H1 (cell line): Measurements from ENCODE around the gene CEP170. TPM values are rescaled to one million over a fixed set of nuclear protein-coding genes. Genes with fewer than 3 reads are reported as not detected.
"Not testable (repeated sequence)": the region's sequence is repeated elsewhere in the genome, so short reads cannot be mapped to it uniquely, and the experiment has no call there.

ENCODE experiments used
- CTCF ChIA-PET: fragments of 300-600 bp; sonication (Branson Sonifier 250); formaldehyde crosslinking; loops from one replicate; lab custom pipeline; 2021; ENCODE audit not compliant: partially characterized antibody; lab: Charles Lee
- POLR2A ChIA-PET: fragments of 300-600 bp; sonication (Branson Sonifier 250); formaldehyde crosslinking; loops from one replicate; lab custom pipeline; 2021; ENCODE audit warnings: inconsistent platforms; ENCODE audit not compliant: partially characterized antibody; lab: Charles Lee
- DNase-seq, 2 experiments: peaks; one replicate each; pipeline versions ENCODE4 v3.0.0 to v3.0.0-alpha.2; 2010 to 2022; ENCODE audit warnings: low spot score in 2 of 2, low read depth in 1 of 2, mixed read lengths in 1 of 2
- FAIRE-seq: peaks from 2 replicates; lab custom pipeline; 2011; peaks lifted over from hg19 to GRCh38; lab: Jason Lieb, UNC
- H2AFZ ChIP-seq: 2 replicates; pipeline ENCODE4 v1.8.1; 2012; ENCODE audit warnings: low read length, inconsistent platforms
- H2AK5ac ChIP-seq: 2 replicates; pipeline ENCODE4 v1.6.1; 2013; ENCODE audit warnings: low read depth, low read length
- H2BK120ac ChIP-seq: replicated peaks from 2 replicates; pipeline ENCODE3; 2013; ENCODE audit warnings: low read depth, low read length, inconsistent platforms
- H2BK12ac ChIP-seq: 2 replicates; pipeline ENCODE4 v1.6.1; 2013; ENCODE audit warnings: low read depth, low read length
- H2BK15ac ChIP-seq: 2 replicates; pipeline ENCODE4 v1.6.1; 2013; ENCODE audit warnings: low read length
- H2BK20ac ChIP-seq: 2 replicates; pipeline ENCODE4 v1.6.1; 2013; ENCODE audit warnings: low read length
- H2BK5ac ChIP-seq: 2 replicates; pipeline ENCODE4 v1.6.1; 2013; ENCODE audit warnings: low read depth, low read length
- H3K14ac ChIP-seq: 2 replicates; pipeline ENCODE4 v1.6.1; 2013; ENCODE audit warnings: inconsistent platforms; ENCODE audit not compliant: insufficient read length
- H3K18ac ChIP-seq: 2 replicates; pipeline ENCODE4 v1.6.1; 2013; ENCODE audit warnings: low read length; ENCODE audit errors: extremely low read depth
- H3K23ac ChIP-seq: 2 replicates; pipeline ENCODE4 v1.6.1; 2013; ENCODE audit warnings: inconsistent platforms; ENCODE audit not compliant: insufficient read length
- H3K23me2 ChIP-seq: 2 replicates; pipeline ENCODE4 v1.6.1; 2013; ENCODE audit warnings: low read depth, low read length
- H3K27ac ChIP-seq: 2 replicates; pipeline ENCODE4 v1.6.1; 2011; ENCODE audit warnings: low read depth, low read length, inconsistent platforms
- H3K27me3 ChIP-seq, 4 experiments: replicated peaks in 1 of 4; 1 replicate in 1 of 4; 2 replicates in 3 of 4; pipeline versions ENCODE4 v1.6.1 to v1.8.1; 2011 to 2013; ENCODE audit warnings: low read length in 3 of 4, mild to moderate bottlenecking in 3 of 4, inconsistent platforms in 2 of 4, mixed read lengths in 2 of 4, moderate library complexity in 1 of 4; ENCODE audit not compliant: control insufficient read depth in 3 of 4, insufficient read depth in 3 of 4; ENCODE audit errors: extremely low read depth in 1 of 4
- H3K36me3 ChIP-seq, 4 experiments: 2 replicates each; pipeline versions ENCODE4 v1.6.1 to v1.8.1; 2011 to 2013; ENCODE audit warnings: mild to moderate bottlenecking in 4 of 4, low read length in 3 of 4, moderate library complexity in 2 of 4, control low read depth in 1 of 4, inconsistent platforms in 1 of 4; ENCODE audit not compliant: insufficient read depth in 4 of 4, control insufficient read depth in 2 of 4
- H3K4ac ChIP-seq: replicated peaks from 2 replicates; pipeline ENCODE3; 2013; ENCODE audit warnings: low read length, low read depth, mixed read lengths, inconsistent platforms; ENCODE audit not compliant: insufficient read length
- H3K4me1 ChIP-seq, 4 experiments: replicated peaks in 1 of 4; 1 replicate in 1 of 4; 2 replicates in 3 of 4; pipeline versions ENCODE4 v1.6.1 to v1.8.1; 2011 to 2013; ENCODE audit warnings: low read length in 3 of 4, inconsistent platforms in 2 of 4, mixed read lengths in 1 of 4; ENCODE audit not compliant: insufficient read depth in 4 of 4, control insufficient read depth in 3 of 4
- H3K4me2 ChIP-seq, 2 experiments: 2 replicates each; pipeline versions ENCODE4 v1.6.1 to v1.8.1; 2011 to 2013; ENCODE audit warnings: low read depth in 2 of 2, low read length in 2 of 2, control low read depth in 1 of 2, inconsistent platforms in 1 of 2, mild to moderate bottlenecking in 1 of 2; ENCODE audit not compliant: insufficient read depth in 1 of 2
- H3K4me3 ChIP-seq, 4 experiments: fragments of 200-600, 300-600 bp in 1 of 4; sonication (generic), shearing (Covaris generic), sonication (Bioruptor Twin) in 1 of 4; 2 replicates each; pipeline versions ENCODE4 v1.5.1 to v1.8.1; 2011 to 2016; ENCODE audit warnings: low read length in 4 of 4, low read depth in 3 of 4, control low read depth in 2 of 4, inconsistent platforms in 2 of 4, mild to moderate bottlenecking in 2 of 4, mixed read lengths in 1 of 4, moderate library complexity in 1 of 4; ENCODE audit not compliant: insufficient read depth in 2 of 4; ENCODE audit errors: extremely low read depth in 1 of 4
- H3K56ac ChIP-seq: replicated peaks from 2 replicates; pipeline ENCODE3; 2013; ENCODE audit warnings: low read depth, mild to moderate bottlenecking, mixed read lengths, low read length, inconsistent platforms; ENCODE audit not compliant: insufficient read length
- H3K79me1 ChIP-seq: 2 replicates; pipeline ENCODE4 v1.6.1; 2013; ENCODE audit warnings: low read depth, low read length, control low read depth
- H3K79me2 ChIP-seq, 2 experiments: 2 replicates each; pipeline versions ENCODE4 v1.6.1 to v1.8.1; 2012 to 2013; ENCODE audit warnings: low read length in 2 of 2, mild to moderate bottlenecking in 2 of 2, inconsistent platforms in 1 of 2; ENCODE audit not compliant: insufficient read depth in 2 of 2, control insufficient read depth in 1 of 2
- H3K9ac ChIP-seq, 4 experiments: replicated peaks in 1 of 4; 1 replicate in 1 of 4; 2 replicates in 3 of 4; pipeline versions ENCODE4 v1.6.1 to v1.8.1; 2011 to 2013; ENCODE audit warnings: low read depth in 3 of 4, low read length in 3 of 4, control low read depth in 2 of 4, mild to moderate bottlenecking in 2 of 4, moderate library complexity in 2 of 4, inconsistent platforms in 1 of 4; ENCODE audit errors: extremely low read depth in 1 of 4
- H3K9me3 ChIP-seq, 2 experiments: 2 replicates each; pipeline versions ENCODE4 v1.6.1 to v1.8.1; 2012 to 2013; ENCODE audit warnings: mild to moderate bottlenecking in 2 of 2, moderate library complexity in 2 of 2, control low read depth in 1 of 2, inconsistent platforms in 1 of 2, low read depth in 1 of 2, low read length in 1 of 2, mixed read lengths in 1 of 2; ENCODE audit not compliant: insufficient read depth in 2 of 2
- H4K20me1 ChIP-seq, 2 experiments: replicated peaks in 1 of 2; 2 replicates each; pipeline versions ENCODE3 to v1.8.1; 2011 to 2013; ENCODE audit warnings: inconsistent platforms in 2 of 2, low read length in 2 of 2, mild to moderate bottlenecking in 1 of 2; ENCODE audit not compliant: insufficient read depth in 2 of 2, control insufficient read depth in 1 of 2
- H4K5ac ChIP-seq: 2 replicates; pipeline ENCODE4 v1.6.1; 2013; ENCODE audit warnings: low read length, low read depth, mixed read lengths, inconsistent platforms; ENCODE audit not compliant: insufficient read length
- H4K8ac ChIP-seq: 2 replicates; pipeline ENCODE4 v1.8.0; 2013; ENCODE audit warnings: mild to moderate bottlenecking, moderate library complexity, low read length, inconsistent platforms; ENCODE audit not compliant: insufficient read depth; ENCODE audit errors: extremely low read depth
- H4K91ac ChIP-seq: replicated peaks from 2 replicates; pipeline ENCODE3; 2013; ENCODE audit warnings: low read length, mixed read lengths, inconsistent platforms; ENCODE audit not compliant: insufficient read length
- polyA plus RNA-seq, 7 experiments: library from polyadenylated mRNA; depleted of rRNA in 3 of 7; stranded (reverse) in 5 of 7; unstranded in 2 of 7; fragments of >200 nt in 5 of 7; fragments of 200-250 nt in 2 of 7; gene quantifications; 1 replicate in 5 of 7; 2 replicates in 1 of 7; 4 replicates in 1 of 7; pipeline versions ENCODE4 v1.2.1 to v1.2.3, GENCODE V29; 2011 to 2013; ENCODE audit warnings: missing spikeins in 2 of 7, mixed read lengths in 2 of 7
- total RNA-seq: library from RNA; stranded (reverse); fragmentation: NEBNext Ultra II Directional; extraction: Animal tissue kit (Norgen Biotek cat#: 25700); gene quantifications from 2 replicates; pipeline ENCODE4 v1.2.1, GENCODE V29; 2021

Gene CEP170
- total and polyA plus RNA-seq, 2 of the 8 experiments (the other 6 are each of a cell fraction or from before 2014, with no cell fraction given): 33.1 to 97.2 TPM

DNA sequence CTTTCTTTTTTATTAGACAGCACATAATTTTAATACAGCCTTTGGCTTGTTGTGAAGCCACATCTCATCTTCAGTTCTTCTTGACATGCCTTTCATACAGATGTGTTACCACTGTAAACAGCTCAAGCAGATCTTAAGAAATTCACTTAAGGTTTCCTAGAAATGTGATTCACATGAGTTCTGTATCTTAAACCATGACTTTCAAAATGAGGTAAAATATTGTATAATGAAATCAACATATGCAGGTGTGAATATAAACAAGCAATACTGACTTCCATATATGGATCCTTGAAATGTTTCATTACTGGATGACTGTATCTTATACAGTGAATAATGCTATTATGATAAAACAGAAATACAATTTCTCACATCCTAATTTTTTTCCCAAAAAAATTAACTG is 107.7 kb downstream of the CEP170 start:
- H3K4me3 ChIP-seq, H3K4me2 ChIP-seq, POLR2A ChIA-PET, H2BK20ac ChIP-seq, H4K20me1 ChIP-seq, H4K91ac ChIP-seq, H3K56ac ChIP-seq, H2AK5ac ChIP-seq, DNase-seq, H3K79me1 ChIP-seq, H2BK120ac ChIP-seq, H2BK5ac ChIP-seq, H2BK12ac ChIP-seq, H3K9me3 ChIP-seq, H3K23me2 ChIP-seq, H2BK15ac ChIP-seq, H3K79me2 ChIP-seq, H4K5ac ChIP-seq, H3K18ac ChIP-seq, H3K27ac ChIP-seq, H3K36me3 ChIP-seq, H3K9ac ChIP-seq, H3K14ac ChIP-seq, H3K23ac ChIP-seq, CTCF ChIA-PET, FAIRE-seq, H4K8ac ChIP-seq, H3K27me3 ChIP-seq, H3K4me1 ChIP-seq, H3K4ac ChIP-seq, H2AFZ ChIP-seq: not testable (repeated sequence)
